ENCODE data around the gene PREX1.

Gene PREX1

GRCh38 chr20:48825566-48825920 is 2.3 kb downstream of the PREX1 start:
- H3K4me3 ChIP-seq (ENCODE audit: low read length), result peak overlapping the region; percentile 81
- TF ChIP-seq ZNF274 (IDR thresholded peaks at IDR 0.05; ENCODE audit: low read depth, low read length), result no peak

- TF ChIP-seq ZNF274 (IDR thresholded peaks at IDR 0.05; ENCODE audit: low read depth, low read length), result no peak
- peak overlapping the region; percentile 81 for H3K4me3 ChIP-seq (ENCODE audit: low read length)
Observed at GRCh38 chr20:48824830-48825565, 2.8 kb downstream of the PREX1 start.

GRCh38 chr20:48823960-48824498 is 3.8 kb downstream of the PREX1 start:
- H3K4me3 ChIP-seq (ENCODE audit: low read length), result peak overlapping the region; percentile 31; the same call in 1 of the 2 replicates
- TF ChIP-seq ZNF274 (IDR thresholded peaks at IDR 0.05; ENCODE audit: low read depth, low read length), result no peak

DNA sequence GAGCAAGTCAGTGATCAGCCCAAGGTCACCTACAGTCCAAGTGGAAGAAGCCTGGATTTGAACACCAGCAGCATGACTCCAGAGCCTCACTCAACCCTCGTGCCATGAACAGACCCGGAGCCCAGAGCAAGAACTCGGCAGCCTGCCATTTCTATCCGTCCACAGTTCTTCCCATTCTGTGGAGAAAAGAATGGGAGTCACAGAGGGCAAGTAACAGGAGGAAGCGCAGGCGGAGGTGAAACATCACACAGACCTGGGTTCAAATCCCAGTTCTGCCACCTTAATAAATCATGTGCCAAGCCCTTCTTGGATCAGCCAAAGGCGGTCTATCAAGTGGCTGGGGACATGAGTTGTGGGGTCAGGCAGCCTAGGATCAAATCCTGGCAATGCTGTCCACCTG is 4.3 kb downstream of the PREX1 start:
- no peak for TF ChIP-seq ZNF274 (IDR thresholded peaks at IDR 0.05; ENCODE audit: low read depth, low read length)
- H3K4me3 ChIP-seq (ENCODE audit: low read length), result peak overlapping the region; percentile 27; the same call in 1 of the 2 replicates

DNA sequence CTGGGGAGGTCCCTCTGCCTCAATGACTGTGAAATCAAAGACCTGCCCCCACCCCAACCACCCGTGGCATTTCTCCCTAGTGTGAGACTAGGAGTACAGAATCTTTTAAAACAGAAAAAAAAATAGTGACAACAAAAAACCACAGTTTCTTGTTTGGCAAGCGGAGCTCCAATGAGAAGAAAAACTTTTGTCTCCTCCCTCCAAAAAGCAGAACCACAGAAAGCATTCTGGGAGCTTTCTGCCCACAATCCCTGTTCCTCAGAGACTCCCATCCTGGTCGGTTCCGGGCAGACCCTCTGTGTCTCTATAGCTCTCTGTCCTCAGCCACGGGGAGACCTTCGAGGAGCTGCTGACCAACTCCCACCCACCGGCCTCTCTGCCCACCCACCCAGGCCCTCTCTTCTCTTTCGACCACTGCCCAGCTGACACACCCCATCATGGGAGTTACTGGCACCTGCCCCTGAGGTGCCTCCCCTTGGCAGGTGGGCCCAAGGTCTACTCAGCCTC is 4.9 kb downstream of the PREX1 start:
- TF ChIP-seq ZNF274 (IDR thresholded peaks at IDR 0.05; ENCODE audit: low read depth, low read length), result no peak
- H3K4me3 ChIP-seq (ENCODE audit: low read length), result peak overlapping the region; percentile 27; the same call in 1 of the 2 replicates

GRCh38 chr20:48822178-48822577 is 5.6 kb downstream of the PREX1 start:
- TF ChIP-seq ZNF274 (IDR thresholded peaks at IDR 0.05; ENCODE audit: low read depth, low read length), result no peak
- H3K4me3 ChIP-seq (ENCODE audit: low read length), result no peak overlapping the region

DNA sequence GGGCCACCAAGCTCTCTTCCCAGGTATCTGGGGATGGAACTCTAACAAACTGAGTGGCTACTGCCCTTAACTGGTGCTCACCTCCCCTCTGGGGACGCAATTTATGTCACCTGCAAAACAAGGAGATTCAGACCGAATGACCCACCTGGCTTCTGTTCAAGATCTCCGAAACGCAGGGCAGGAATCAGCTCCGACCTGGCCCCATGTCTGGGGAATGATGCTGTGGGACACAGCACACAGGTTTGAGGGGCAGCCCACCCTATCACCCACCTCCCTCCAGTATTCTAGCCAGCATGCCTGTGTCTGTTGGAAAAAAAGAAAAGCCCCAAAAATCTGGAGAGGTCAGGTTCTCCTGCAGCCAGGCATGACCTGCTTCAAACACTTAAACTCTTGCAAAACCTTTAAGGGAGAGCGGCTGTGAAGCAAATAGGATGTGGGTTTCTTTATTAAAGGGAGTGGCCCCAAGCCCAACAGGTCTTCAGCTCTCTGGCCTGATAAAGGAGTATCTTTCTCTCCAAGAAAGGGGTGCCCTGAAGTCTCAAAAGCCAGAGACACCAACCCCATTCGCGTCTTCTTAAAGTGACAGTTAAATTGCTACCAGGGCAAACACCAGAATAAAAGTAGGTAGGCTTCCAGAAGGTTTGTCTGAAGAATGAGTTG is 6.4 kb downstream of the PREX1 start:
- TF ChIP-seq ZNF274 (IDR thresholded peaks at IDR 0.05; ENCODE audit: low read depth, low read length), result no peak
- H3K4me3 ChIP-seq (ENCODE audit: low read length), result no peak overlapping the region

GRCh38 chr20:48820649-48820973 is 7.2 kb downstream of the PREX1 start:
- no peak for TF ChIP-seq ZNF274 (IDR thresholded peaks at IDR 0.05; ENCODE audit: low read depth, low read length)
- no peak overlapping the region for H3K4me3 ChIP-seq (ENCODE audit: low read length)

DNA sequence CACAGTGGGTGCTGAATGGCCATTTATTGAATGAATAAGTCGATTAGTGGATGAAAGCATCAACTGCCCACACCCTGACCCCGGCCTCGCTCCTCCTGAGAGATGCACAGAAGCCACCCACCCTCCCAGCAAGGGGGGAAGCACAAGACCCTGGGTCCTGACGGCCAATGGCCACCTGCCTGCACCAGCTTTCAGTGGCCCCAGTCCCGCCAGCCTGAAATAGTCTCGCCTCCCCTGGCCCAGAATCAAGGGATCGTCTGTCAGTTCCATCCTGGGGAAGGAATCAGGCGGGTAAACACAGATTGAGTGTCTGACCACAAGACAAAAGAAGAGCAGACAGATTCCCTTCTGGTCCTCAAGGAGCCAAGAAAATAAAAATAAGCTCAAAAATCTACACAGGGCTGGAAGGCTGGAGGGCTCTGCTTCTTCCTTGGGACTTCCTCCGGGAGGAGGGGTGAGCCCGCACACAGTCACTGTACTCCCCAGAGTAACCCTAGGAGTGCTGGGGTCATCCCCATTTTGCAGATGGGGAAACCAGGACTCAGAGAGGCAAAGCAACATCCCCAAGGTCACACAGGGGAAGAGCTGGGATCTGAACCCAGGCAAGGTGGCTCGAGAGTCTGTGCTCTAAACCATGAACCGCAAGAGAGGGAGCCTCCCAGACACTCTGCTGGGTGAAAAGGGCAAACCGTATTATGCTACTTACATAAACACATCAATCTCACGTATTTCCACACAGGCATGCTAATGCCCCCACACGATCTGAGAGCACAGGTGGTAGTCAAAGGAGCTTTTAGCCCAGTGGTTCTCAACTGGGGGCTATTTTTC is 7.8 kb downstream of the PREX1 start:
- H3K4me3 ChIP-seq (ENCODE audit: low read length), result no peak overlapping the region
- TF ChIP-seq ZNF274 (IDR thresholded peaks at IDR 0.05; ENCODE audit: low read depth, low read length), result no peak

DNA sequence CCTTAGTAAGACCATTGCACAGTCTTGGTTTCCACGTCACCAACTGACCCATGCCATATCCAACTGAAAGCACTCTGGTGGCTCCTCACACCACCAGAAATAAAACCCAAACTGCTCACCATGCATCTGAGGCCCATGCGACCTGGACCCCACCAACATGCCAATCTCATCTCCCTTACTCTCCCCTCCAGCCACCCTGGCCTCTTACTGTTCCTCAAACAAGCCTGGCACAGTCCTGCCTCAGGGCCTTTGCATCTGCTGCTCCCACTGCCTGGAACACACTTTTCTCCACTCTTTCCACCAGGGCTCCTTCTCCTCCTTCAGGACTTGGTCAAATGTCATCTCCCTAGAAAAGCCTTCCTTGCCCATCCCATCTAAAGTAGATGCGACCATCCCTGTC is 8.7 kb downstream of the PREX1 start:
- TF ChIP-seq ZNF274 (IDR thresholded peaks at IDR 0.05; ENCODE audit: low read depth, low read length), result no peak
- H3K4me3 ChIP-seq (ENCODE audit: low read length), result peak overlapping the region; percentile 1; the same call in 1 of the 2 replicates

DNA sequence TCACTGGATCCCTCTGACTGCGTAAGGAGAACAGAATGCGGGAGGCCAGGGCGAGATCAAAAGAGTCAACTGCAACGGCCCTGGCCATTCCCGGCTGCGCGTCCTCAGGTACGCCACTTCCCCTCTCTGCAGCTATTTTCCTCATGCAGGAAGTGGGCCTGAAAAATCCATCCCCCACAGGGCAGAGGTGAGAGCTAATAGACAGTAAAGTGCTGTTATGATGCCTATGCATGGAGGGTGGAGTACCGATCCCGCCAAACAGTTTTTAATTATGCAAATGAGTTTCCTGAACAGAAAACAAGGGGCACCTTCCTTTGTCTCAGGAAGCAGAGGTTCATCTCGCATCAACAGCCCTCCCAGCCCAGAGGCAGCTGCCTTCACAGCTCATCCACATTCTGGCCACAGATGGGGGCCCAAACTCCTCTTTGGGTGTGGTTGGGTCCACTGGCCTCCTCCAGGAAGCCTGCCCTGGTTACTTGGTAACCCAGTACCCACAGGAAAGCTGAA is 9.3 kb downstream of the PREX1 start:
- H3K4me3 ChIP-seq (ENCODE audit: low read length), result peak overlapping the region; percentile 3; the same call in 1 of the 2 replicates
- no peak for TF ChIP-seq ZNF274 (IDR thresholded peaks at IDR 0.05; ENCODE audit: low read depth, low read length)

DNA sequence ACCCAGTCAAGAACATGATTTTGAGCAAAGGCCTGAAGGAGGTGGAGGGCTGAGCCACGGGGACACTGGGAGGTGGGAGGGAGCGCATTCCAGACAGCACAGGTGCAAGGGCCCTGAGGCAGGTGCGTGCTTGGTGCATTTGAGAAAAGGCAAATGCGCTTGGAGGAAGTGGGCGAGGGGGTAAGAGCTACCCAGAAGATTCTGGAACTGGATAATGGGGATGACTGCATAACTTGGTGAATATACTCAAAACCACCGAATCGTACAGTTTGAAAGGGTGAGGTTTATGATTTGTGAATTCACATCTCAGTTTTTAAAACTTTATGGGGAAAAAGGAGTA is 9.8 kb downstream of the PREX1 start:
- no peak overlapping the region; the same call in 1 of the 2 replicates for H3K4me3 ChIP-seq (ENCODE audit: low read length)
- TF ChIP-seq ZNF274 (IDR thresholded peaks at IDR 0.05; ENCODE audit: low read depth, low read length), result no peak

GRCh38 chr20:48817367-48818030 is 10.3 kb downstream of the PREX1 start:
- H3K4me3 ChIP-seq (ENCODE audit: low read length), result no peak overlapping the region
- no peak for TF ChIP-seq ZNF274 (IDR thresholded peaks at IDR 0.05; ENCODE audit: low read depth, low read length)

Measured in GM08714 (cell line).